Activated CD8-positive, alpha-beta T cell treated with anti-CD3 and anti-CD28 coated beads, Interleukin-2, amount 10 ng/mL, durations not matched to agents 7 days and 5 days (primary cell): Measurements from ENCODE around the gene STARD3. TPM values are rescaled to one million over a fixed set of nuclear protein-coding genes. Genes with fewer than 3 reads are reported as not detected.

ENCODE experiments used
- ATAC-seq: fragments of 150-1000 bp; cut with Tn5 transposase; one replicate; pipeline ENCODE4 v1.10.0; 2021; ENCODE audit warnings: moderate library complexity
- CTCF ChIA-PET: fragments of 350-600 bp; sonication (Branson Sonifier 250); formaldehyde crosslinking; loops from one replicate; lab custom pipeline; 2021; ENCODE audit warnings: antibody characterized with exemption; lab: Charles Lee
- POLR2A ChIA-PET: fragments of 350-600 bp; sonication (Branson Sonifier 250); formaldehyde crosslinking; loops from one replicate; lab custom pipeline; 2021; ENCODE audit warnings: antibody characterized with exemption; lab: Charles Lee
- DNase-seq: peaks from one replicate; pipeline ENCODE4 v3.0.0-alpha.2; 2020
- H3K27ac Mint-ChIP-seq: one replicate; pipeline ENCODE4 v1.8.0; 2021; ENCODE audit warnings: mild to moderate bottlenecking, mixed read lengths
- H3K27me3 Mint-ChIP-seq: one replicate; pipeline ENCODE4 v1.8.0; 2021; ENCODE audit warnings: low read depth, mixed read lengths
- H3K36me3 Mint-ChIP-seq: one replicate; pipeline ENCODE4 v1.8.0; 2021; ENCODE audit warnings: low read depth, mixed read lengths
- H3K4me1 Mint-ChIP-seq: one replicate; pipeline ENCODE4 v1.8.0; 2021; ENCODE audit warnings: low read depth, mixed read lengths
- H3K4me3 Mint-ChIP-seq: one replicate; pipeline ENCODE4 v1.8.0; 2021; ENCODE audit warnings: mild to moderate bottlenecking, mixed read lengths
- H3K9me3 Mint-ChIP-seq: one replicate; pipeline ENCODE4 v1.8.0; 2022; ENCODE audit warnings: mixed read lengths; ENCODE audit not compliant: insufficient read depth
- total RNA-seq, 2 experiments: library from RNA; stranded (reverse); gene quantifications; one replicate each; pipeline ENCODE4 v1.2.3, GENCODE V29; 2021

Gene STARD3
- total RNA-seq, 2 experiments from 2014 or later, result 69.0 to 72.1 TPM

DNA sequence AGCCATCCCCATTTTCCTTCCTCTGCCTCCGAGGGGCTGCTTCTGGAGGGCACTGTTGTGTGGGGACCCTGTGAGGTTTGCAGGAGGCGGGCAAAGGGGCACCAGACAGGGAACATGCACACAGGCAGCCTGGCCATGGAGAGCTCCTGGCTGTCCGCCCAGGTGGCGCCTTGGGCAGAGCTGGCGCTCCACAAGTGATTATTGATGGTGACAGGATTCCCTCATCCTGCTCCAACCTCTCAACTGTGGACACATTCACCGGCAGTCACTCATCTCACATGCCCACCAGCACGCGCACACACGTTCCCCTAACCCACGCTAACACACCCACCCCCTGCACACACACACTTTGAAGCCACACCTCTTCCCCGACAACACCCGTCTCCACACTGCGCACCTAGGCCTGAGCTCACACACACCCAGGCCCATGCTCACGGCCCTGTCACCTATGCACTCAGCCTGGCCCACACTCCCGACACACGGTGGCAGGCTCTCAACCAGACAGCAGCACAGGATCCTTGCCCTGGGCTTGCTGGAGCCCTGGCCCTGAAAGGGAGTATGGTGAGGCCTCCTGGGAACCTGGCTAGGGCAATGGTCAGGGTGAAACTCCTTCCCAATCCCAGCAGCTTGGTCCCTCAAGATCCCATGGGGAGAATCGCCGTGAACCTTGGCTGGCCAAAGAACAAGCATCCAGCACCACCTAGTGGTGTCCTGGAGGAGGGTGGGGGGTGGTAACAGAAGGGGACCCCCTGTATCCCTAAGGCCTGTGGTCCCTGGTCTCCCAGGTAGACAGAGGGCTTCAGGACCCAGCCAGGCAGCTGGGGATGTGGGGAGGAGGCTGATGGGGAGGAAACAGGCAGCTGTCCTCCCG lies 34.9 kb downstream of the STARD3 start:
- Mint-ChIP-seq H3K4me3 (no peak overlapping the region), H3K36me3 (no peaks in the 10 kb centered on the region), H3K27ac (peak overlapping the region; percentile 40), H3K9me3 (no peaks in the 10 kb centered on the region), H3K4me1 (peaks cover 29% of the 10 kb centered on the region), H3K27me3 (peaks cover 20% of the 10 kb centered on the region)
- POLR2A ChIA-PET, result interaction anchor here (0.6 to 3.3 kb wide), 6 partner anchors 8 to 1354 kb away, joined by 3 to 12 read pairs (median 4); partner anchors contain the start of genes CDK12 and PGAP3
- CTCF ChIA-PET, result interaction anchor here (0.7 to 13.7 kb wide), 10 partner anchors 11 to 309 kb away, joined by 3 to 195 read pairs (median 4); partner anchors contain the start of gene PSMD3
- DNase-seq, result no peak
- ATAC-seq, result no peak

DNA sequence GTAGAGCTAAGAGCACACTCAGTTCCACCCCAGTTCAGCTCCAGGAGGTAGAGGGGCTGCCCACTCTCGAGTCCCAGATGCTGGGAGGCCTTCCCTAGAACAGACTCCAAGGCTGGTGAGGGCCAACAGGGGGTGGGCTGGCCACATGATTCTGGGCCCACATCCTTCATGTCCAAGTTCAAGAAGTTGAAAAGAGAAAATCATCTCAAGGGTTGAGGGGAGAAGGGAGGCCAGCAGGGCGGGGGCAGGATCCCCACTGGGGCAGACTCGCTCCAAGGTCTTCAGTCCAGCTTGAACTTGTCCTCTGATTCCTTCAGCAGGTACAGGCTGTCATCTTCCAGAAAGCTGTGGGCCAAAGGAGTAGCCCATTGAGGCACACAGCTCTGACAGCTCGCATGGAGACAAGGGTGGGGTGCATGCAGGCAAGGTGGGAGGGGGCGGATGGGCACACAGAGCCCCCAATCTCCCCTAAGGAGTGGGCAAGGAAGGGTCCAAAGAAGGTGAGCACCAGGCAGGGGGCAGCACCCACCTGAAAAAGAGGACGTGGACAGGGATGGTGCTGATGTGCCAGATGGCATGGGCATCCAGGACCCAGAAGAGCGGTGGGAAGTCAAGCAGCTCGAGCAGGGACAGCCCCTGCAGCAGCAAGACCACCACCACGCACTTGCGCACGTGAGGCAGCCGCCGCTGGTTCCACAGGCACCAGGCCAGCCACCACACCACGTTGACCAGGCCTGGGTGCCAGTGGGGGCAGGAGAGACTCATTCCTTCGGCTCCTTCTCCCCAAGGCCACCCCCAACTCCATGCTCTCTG lies 35.8 kb downstream of the STARD3 start:
- Mint-ChIP-seq H3K9me3 (no peaks in the 10 kb centered on the region), H3K36me3 (no peaks in the 10 kb centered on the region), H3K27ac (no peak overlapping the region), H3K27me3 (peaks cover 18% of the 10 kb centered on the region), H3K4me3 (no peak overlapping the region), H3K4me1 (peaks cover 35% of the 10 kb centered on the region)
- ATAC-seq, result no peak
- CTCF ChIA-PET, result interaction anchor here (0.8 to 13.7 kb wide), 7 partner anchors 11 to 308 kb away, joined by 3 to 195 read pairs (median 6); partner anchors contain the start of gene PSMD3
- POLR2A ChIA-PET, result interaction anchor here (3.3 kb wide), 1 partner anchor 16 kb away, joined by 12 read pairs; the partner anchor contains the start of gene PGAP3
- no peak for DNase-seq

DNA sequence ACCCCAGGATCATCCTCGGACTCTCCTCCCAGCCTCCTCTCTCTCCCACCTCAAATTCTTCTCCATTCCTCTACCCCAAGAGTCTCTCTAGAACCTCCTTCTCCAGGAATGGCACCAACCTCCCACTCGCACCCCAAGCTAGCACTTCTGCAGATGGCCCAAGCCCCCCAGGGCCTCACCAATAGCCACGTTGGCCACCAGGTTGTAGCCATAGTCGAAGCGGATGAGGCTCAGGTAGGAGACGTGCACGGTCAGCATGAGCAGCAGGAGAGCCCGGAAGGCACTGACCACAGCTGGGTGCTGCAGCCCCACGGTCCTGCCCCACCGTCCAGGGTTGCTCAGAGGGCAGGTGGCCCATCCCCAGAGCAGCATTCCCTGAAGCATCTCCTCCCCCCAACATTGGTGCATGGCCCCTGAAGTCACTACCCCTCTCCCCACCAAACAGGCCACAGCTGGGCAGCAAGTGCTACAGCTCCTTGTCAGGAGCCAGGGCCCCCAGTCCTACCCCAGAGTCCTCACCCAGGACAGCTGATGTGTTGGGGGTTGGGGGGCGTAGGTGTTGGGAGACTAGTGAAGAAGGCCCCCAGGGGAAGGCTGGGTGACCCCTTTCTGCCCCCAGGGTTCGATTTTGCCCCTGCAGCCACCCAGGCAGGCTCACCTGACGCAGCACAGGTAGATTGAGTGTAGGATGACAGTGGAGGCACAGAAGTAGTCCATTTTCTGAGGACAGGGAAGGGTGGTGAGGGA lies 36.6 kb downstream of the STARD3 start:
- no peak overlapping the region for H3K27ac Mint-ChIP-seq
- peaks cover 16% of the 10 kb centered on the region for H3K27me3 Mint-ChIP-seq
- H3K4me1 Mint-ChIP-seq, result peaks cover 40% of the 10 kb centered on the region
- POLR2A ChIA-PET, result interaction anchor here (3.3 kb wide), 1 partner anchor 15 kb away, joined by 12 read pairs; the partner anchor contains the start of gene PGAP3
- ATAC-seq, result no peak
- H3K9me3 Mint-ChIP-seq, result no peaks in the 10 kb centered on the region
- no peak for DNase-seq
- H3K4me3 Mint-ChIP-seq, result no peak overlapping the region
- H3K36me3 Mint-ChIP-seq, result peaks cover 1% of the 10 kb centered on the region
- CTCF ChIA-PET, result interaction anchor here (2.0 to 13.7 kb wide), 3 partner anchors 20 to 307 kb away, joined by 4 to 195 read pairs (median 22); partner anchors contain the start of gene PSMD3

DNA sequence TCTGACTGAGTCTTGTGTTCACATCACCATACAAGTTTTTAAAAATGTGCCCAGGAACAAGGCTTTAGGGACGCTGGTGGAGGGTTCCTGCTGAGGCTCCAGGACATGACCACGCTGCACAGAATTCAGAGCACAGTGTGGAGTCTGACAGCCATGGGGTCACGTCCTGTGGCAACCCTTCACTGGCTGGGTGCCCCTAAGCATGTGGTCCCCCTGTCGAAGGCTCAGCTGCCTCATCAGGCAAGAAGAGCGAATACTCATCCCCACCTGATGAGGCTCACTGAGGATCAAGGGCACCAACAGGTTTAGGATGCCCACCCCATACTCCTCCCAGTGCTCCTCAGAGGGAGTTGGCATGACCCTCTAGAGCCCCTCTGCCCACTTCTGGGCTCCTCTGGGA lies 37.2 kb downstream of the STARD3 start:
- Mint-ChIP-seq H3K27me3 (peaks cover 13% of the 10 kb centered on the region), H3K4me1 (peaks cover 44% of the 10 kb centered on the region), H3K36me3 (peaks cover 3% of the 10 kb centered on the region), H3K9me3 (no peaks in the 10 kb centered on the region), H3K27ac (no peak overlapping the region), H3K4me3 (no peak overlapping the region)
- ATAC-seq, result no peak
- CTCF ChIA-PET, result interaction anchor here (3.3 to 13.7 kb wide), 2 partner anchors 20 to 52 kb away, joined by 18 to 195 read pairs; no protein-coding TSS in a partner anchor
- POLR2A ChIA-PET, result interaction anchor here (0.8 kb wide), 1 partner anchor 8 kb away, joined by 3 read pairs; no protein-coding TSS in a partner anchor
- no peak for DNase-seq

DNA sequence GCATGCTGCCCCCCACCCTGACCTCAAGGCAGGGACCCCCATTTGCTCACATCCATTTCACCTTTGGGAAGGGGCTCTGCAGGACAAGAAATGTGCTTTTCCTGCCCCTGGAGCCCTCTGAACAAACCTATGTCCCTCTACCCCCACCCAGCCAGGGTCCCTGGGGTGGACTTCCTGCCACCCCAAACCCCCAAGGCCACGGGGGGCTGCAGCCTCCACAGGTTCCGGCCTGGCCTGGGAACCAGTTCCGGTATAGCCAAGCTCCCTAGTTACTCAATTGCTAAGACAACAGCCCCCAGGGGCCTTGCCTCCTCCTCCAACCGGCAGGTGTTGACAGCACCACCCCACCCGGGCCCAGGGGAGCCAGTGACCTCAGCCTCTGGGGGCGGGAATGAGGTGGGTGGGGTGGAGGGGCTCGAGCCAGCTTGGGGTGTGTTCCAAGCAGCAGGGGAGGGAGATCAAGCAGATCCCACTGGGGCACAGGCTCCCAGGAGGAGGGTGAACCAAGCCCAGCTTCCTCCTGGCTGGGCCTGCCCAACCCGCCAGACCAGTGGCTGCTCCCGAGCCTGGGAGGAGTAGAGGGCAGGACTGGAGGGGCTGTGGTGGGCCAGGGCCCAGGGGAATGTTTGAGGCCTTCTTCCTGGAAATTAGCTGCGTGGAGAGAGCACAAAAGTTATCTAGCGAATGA lies 37.9 kb downstream of the STARD3 start:
- ATAC-seq (no peak), DNase-seq (no peak)
- H3K4me1 Mint-ChIP-seq, result peaks cover 51% of the 10 kb centered on the region
- POLR2A ChIA-PET, result interaction anchor here (0.8 to 1.8 kb wide), 4 partner anchors 8 to 214 kb away, joined by 3 to 6 read pairs (median 4); partner anchors contain the start of gene CDK12
- peaks cover 5% of the 10 kb centered on the region for H3K36me3 Mint-ChIP-seq
- no peaks in the 10 kb centered on the region for H3K9me3 Mint-ChIP-seq
- peaks cover 8% of the 10 kb centered on the region for H3K27me3 Mint-ChIP-seq
- peak overlapping the region; percentile 87 for H3K27ac Mint-ChIP-seq
- H3K4me3 Mint-ChIP-seq, result no peak overlapping the region
- CTCF ChIA-PET, result interaction anchor here (1.9 to 13.7 kb wide), 5 partner anchors 21 to 79 kb away, joined by 8 to 195 read pairs (median 13); partner anchors contain the start of gene MIEN1

DNA sequence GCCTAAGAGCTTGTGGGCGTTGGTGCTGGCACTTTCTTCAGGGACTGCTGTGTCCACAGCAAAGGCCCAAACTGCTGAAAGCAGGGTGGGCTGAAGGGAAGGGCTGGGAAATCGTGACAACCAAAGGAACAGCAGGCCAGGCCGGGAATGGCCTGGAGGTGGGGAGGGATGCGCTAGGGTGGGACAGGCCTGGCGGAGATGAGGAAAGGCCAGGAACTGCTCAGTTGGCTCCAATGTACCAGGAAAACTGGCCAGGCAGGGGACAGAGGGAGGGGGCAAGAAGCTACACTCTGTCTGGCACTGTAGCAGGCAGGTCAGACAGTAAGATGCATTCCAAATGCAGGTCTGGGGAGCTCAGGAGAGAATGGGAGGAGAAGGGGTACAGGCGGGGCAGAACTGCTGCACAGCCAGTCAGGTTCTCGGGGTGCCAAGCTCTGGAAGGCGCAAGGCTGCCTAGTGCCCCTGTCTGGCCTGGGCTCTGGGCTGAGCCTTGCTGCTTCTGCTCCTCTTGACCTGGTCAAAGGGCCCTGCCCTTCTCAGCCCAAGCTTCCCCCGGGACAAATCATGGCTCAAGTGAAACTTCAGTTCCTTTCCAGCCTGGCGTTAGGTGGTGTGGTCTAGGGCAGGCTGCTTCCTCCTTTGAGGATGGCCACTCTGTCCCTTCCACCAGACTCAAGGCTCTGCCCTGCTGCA lies 38.6 kb downstream of the STARD3 start:
- H3K4me3 Mint-ChIP-seq, result no peak overlapping the region
- H3K27ac Mint-ChIP-seq, result peak overlapping the region; percentile 87
- no peaks in the 10 kb centered on the region for H3K9me3 Mint-ChIP-seq
- ChIA-PET POLR2A (interaction anchor here (1.0 to 4.9 kb wide), 4 partner anchors 8 to 214 kb away, joined by 4 to 32 read pairs (median 6); partner anchors contain the start of genes CDK12 and PGAP3), CTCF (interaction anchor here (1.2 to 13.7 kb wide), 6 partner anchors 12 to 78 kb away, joined by 4 to 195 read pairs (median 10); partner anchors contain the start of genes MIEN1 and PGAP3)
- H3K27me3 Mint-ChIP-seq, result peaks cover 6% of the 10 kb centered on the region
- DNase-seq (no peak), ATAC-seq (no peak)
- H3K36me3 Mint-ChIP-seq, result peaks cover 8% of the 10 kb centered on the region
- H3K4me1 Mint-ChIP-seq, result peaks cover 58% of the 10 kb centered on the region

DNA sequence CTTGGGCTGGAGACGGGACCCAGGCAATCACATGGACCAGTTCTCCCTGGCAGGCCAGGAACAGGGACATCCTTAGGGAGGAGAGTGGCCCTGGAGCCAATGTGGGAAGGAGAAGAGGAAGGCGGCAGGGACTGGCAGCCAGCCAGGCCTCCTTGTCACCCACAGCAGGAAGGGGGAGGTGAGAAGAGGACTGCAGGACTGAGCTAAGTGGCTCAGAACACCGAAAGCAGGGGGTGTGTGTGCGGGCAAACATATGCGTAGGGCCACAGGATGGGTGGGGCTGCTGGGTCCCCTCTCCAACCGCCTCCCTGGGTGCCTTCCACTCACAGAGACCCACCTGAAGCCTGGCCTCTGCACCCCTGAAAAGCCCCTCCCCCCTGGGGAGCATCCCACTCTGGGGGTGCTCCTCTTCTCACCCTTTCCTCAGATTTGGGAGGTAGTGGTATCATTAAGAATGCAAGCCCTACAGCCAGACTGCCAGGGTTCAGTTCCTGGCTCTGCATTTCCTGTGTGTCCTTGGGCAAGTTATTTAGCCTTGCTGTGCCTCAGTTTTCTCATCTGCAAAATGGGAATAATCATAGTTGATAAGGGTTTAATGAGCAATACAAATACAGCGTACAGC lies 39.4 kb downstream of the STARD3 start:
- H3K36me3 Mint-ChIP-seq, result peaks cover 12% of the 10 kb centered on the region
- peak overlapping the region; percentile 87 for H3K27ac Mint-ChIP-seq
- ChIA-PET CTCF (interaction anchor here (1.2 to 13.7 kb wide), 7 partner anchors 8 to 77 kb away, joined by 4 to 195 read pairs (median 8); partner anchors contain the start of genes MIEN1, PGAP3 and PNMT), POLR2A (interaction anchor here (1.1 to 4.9 kb wide), 4 partner anchors 8 to 12 kb away, joined by 4 to 32 read pairs (median 6); partner anchors contain the start of genes PGAP3 and PNMT)
- H3K4me1 Mint-ChIP-seq, result peaks cover 63% of the 10 kb centered on the region
- DNase-seq, result peak; percentile 80
- peak; percentile 76 for ATAC-seq
- no peaks in the 10 kb centered on the region for H3K9me3 Mint-ChIP-seq
- peaks cover 3% of the 10 kb centered on the region for H3K27me3 Mint-ChIP-seq
- H3K4me3 Mint-ChIP-seq, result no peak overlapping the region

DNA sequence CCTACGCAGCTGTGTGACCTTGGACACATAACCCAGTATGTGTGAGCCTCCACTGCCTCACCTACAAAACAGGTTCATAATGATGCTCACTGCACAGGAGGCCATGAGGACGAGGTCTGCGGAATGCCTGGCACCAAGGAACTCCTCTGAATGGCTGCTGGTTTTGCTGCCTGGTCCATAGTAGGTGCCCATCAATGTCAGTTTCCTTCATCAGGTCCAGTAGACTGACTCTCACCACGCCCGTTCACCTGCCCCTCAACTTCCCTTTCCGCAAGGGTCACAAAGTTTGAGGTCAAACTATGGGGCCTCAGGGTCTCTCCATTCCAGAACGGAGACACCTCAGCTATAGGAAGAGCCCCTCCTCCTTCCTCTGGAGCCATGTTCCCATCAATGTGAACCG lies 40.1 kb downstream of the STARD3 start:
- POLR2A ChIA-PET, result interaction anchor here (2.0 to 4.9 kb wide), 2 partner anchors 9 to 11 kb away, joined by 7 to 32 read pairs; partner anchors contain the start of genes PGAP3 and PNMT
- H3K36me3 Mint-ChIP-seq, result peaks cover 12% of the 10 kb centered on the region

More for the DNA sequence above, 40.1 kb downstream of the STARD3 start:
- ATAC-seq (no peak), DNase-seq (no peak)
- H3K27me3 Mint-ChIP-seq, result no peaks in the 10 kb centered on the region
- peak overlapping the region; percentile 87 for H3K27ac Mint-ChIP-seq
- H3K4me1 Mint-ChIP-seq, result peaks cover 59% of the 10 kb centered on the region
- no peaks in the 10 kb centered on the region for H3K9me3 Mint-ChIP-seq
- CTCF ChIA-PET, result interaction anchor here (1.8 to 13.7 kb wide), 4 partner anchors 8 to 55 kb away, joined by 6 to 195 read pairs (median 12); partner anchors contain the start of genes MIEN1 and PNMT
- no peak overlapping the region for H3K4me3 Mint-ChIP-seq
